Left cardiac atrium (tissue), 4 donors: Measurements from ENCODE around the gene TYW3. TPM values are rescaled to one million over a fixed set of nuclear protein-coding genes. Genes with fewer than 3 reads are reported as not detected.

Experiments
- ATAC-seq, 2 donors: fragments of 200-7000 bp; cut with Tn5 transposase; one replicate each; pipeline ENCODE4 v1.9.1; 2020; ENCODE audit warnings: mild to moderate bottlenecking in 2 of 2, moderate library complexity in 2 of 2
- DNase-seq: peaks from one replicate; pipeline ENCODE4 v3.0.0-alpha.2; 2020
- intact Hi-C, 2 donors: fragments of 100-400 bp; cut with DNase I; formaldehyde crosslinking; loops; one replicate each; pipeline versions ENCODE4 v1.14.1 to v1.15.1; 2022 to 2023
- total RNA-seq, 2 donors: library from RNA; stranded (reverse); fragmentation: NEBNext Ultra II Directional; extraction: Animal tissue kit (Norgen Biotek cat#: 25700); gene quantifications; one replicate each; pipeline ENCODE4 v1.2.1, GENCODE V29; 2021
- donor health status: DM: no; HTN: yes; CAD: no.
- donor health status: DM: no; HTN: yes; CAD: no; lungs with severe emphysema.
- donor health status: DM: yes; HTN: yes; CAD: no.
- donor health status: Dilated cardiomyopathy.

TYW3 gene
- total RNA-seq, 2 donors from 2014 or later = 20.9 to 21.1 TPM

DNA sequence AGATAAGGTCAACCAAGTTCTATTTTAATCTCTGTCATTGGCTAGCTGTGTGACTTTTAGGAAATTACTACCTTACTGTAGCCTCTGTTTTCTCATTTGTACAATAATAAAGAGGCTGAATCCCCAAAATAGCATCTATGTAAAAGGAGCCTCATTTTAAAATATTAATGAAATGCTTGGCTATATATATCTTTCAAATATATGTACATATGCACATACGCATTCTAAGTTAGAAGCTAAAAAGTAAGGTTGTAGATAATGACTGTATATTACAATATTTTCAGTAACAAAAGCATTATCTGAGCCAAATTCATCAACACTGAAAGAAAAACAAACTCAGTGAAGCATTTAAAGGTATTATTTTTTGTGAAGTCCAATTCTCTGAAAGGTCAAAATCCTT, 44.6 kb downstream of the TYW3 start:
- DNase-seq (no peak), ATAC-seq (no peak)
- intact Hi-C loops = loop anchor here in 1 of 2 donors (10.0 kb wide), 1 partner anchor 427 kb away; no protein-coding TSS in a partner anchor

DNA sequence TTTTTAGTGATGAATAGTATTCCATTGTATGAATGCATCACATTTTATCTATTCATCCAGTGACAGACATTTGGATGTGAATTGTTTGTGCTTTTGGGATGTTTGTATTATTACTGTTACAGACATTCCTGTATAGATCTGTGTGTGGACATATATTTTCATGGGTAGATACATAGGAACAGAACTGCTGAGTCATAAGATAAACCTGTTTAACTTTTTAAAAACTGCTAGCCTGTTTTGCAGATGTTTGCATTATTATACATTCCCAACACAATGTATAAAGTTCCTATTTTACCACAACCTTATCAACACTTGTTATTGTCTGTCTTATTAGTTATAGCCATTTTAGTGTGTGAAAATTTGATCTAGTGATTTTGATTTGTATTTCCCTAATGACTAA, 46.8 kb downstream of the TYW3 start:
- intact Hi-C loops = loop anchor here in 1 of 2 donors (10.0 kb wide), 1 partner anchor 425 kb away; no protein-coding TSS in a partner anchor
- DNase-seq (no peak), ATAC-seq (no peak)

DNA sequence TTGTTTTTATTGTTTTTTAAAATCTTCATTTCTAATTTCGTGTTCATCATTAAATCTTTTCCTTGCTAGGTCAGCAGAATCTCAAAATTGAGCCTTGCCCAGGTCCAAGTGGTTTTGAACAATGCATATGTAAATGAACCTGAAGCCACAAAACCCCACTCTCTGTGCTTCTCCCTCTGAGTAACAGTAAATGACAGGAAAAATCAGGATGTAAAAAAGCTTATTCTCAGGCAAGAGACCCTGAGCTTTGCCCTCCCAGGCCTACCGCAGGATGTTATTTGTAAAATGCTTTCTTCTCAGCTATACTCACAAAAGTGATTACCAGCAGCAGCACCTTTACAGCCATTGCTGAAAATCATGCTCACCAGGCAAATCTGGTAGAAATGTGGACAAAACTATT, 47.6 kb downstream of the TYW3 start:
- intact Hi-C loops = no loop called here
- ATAC-seq (no peak), DNase-seq (no peak)

DNA sequence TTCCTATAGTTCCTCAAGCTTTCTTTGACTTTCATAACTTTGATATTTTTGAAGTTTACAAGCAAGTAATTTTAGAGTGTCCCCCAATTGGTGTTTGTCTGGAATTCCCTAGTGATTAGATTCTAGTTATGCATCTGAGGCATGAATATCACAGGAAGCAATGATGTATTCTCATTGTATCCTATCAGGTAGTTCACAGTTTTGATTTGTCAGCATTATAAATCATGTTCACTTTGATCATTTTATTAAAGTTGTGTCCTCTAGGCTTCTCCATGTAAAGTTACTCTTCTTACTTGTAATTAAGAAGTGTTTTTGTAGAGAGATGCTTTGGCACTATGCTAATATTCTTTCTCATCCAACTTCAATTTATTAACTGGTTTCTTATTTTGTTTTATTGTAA, 53.0 kb downstream of the TYW3 start:
- intact Hi-C loops = no loop called here
- DNase-seq = no peak
- ATAC-seq = no peak

DNA sequence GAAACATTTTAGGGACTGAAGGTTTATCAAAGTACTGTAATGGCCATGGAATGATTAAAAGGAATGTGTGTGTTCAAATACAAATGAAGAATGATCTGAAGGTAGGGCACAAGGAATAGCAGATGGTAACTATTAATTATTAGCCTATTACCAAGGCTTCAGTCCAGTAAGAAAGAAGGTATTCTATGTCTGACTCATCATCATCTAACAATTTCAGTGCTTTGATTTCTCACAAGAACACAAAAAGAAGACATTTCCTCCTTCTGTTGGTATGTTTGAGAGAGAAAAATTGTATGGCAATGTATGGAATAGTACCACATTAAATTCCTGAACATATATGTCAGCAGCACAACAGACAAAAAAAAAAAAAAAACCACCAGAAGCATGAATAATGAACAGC, 57.5 kb downstream of the TYW3 start:
- DNase-seq (no peak), ATAC-seq (no peak)
- intact Hi-C loops = no loop called here

DNA sequence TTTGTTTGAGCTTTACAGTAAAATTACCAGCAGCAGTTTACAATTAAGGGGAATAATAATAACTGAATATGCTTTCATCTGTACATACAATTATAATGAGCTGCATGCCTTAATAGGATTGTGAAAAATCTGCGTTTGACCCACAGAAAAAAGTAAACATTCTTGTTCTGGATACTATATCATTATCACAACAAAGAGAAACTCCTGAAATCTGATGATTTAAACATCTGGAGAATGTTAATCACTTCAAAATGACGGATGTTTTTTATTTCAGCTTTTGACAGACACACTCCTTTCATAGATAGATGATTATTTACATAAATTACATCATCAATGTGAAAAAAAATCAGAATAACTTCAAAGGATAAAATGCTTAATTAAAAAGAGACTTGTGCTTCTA, 58.5 kb downstream of the TYW3 start:
- no peak for ATAC-seq

DNA sequence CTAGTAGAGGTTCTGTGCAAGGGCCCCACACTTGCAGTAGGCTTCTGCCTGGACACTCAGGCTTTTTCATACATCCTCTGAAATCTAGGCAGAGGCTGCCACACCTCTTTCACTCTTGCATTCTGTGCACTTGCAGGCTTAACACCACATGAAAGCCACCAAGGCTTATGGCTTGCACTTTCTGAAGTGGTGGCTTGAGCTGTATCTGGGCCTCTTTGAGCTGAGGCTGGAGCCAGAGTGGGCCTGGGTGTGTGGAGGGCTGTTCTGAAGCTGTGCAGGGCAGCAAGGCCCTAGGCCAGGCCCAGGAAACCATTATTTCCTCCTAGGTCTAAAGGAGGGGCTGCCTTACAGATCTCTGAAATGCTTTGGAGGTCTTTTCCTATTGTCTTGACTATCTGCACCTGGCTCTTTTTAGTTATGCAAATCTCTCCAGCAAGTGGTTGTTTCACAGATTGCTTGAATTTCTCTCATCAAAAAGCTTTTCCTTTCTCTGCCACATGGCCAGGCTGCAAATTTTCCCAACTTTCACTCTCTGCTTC, 66.2 kb downstream of the TYW3 start:
- intact Hi-C loops = no loop called here
- DNase-seq (no peak), ATAC-seq (no peak)

More for the DNA sequence above, 58.5 kb downstream of the TYW3 start:
- no peak for DNase-seq
- intact Hi-C loops = no loop called here

DNA sequence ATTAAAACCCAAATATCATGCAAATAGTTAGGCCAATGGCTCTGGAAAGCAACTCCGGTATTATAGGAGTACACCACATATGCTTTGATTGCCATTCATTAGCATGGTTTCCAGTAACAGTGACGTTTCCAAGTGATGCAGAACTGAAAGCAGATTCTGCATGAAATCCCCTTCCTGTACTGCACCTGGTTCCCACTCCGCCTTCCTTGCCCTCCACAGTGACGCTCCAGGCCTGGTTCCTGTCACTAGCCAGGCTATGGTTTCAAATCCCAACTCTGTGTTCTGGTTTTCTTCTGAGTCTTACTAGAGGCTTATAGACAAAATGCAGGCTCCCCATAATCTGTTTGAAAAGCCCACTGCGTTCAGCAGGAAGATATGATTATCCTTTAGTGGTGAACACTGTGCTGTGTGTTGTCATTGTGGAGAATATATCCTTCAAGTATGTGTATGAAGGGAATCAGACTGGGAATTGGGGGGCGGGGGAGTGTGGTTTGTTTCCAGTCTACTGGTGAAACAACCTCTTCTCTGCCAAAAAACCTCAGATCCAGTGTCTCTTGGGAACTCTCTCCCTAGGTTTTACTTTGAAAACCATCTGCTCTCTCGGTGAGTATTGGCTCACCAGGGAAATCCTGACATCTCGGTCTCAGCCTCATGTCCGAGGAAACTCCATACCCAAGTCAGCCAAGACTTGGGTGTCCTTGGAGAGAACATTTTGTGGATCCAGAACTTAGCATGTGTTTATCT, 78.7 kb downstream of the TYW3 start:
- no peak for DNase-seq
- ATAC-seq = no peak
- intact Hi-C loops = no loop called here

DNA sequence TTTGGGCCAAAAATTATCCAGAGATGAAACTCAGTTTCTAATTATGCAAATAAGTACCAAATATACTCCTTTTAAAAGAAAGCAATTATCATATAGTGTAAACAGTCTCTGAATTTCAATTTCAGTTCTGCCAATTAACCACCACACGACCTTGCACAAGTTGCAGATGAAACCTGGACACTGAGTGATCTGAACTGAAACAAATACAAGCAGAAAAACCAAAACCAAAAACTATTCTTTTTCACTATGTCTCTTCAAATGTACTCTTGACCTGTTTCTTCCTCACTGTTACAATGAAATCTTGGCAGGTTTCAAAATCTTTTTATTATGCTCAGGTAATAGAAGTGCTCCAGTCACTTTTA, 79.2 kb downstream of the TYW3 start:
- DNase-seq (no peak), ATAC-seq (no peak)
- intact Hi-C loops = no loop called here

Other genes starting within 250 kb of the TYW3 start
- not detected for gene LRRC53, start 220.5 kb upstream of the TYW3 start, total RNA-seq
- gene ERICH3, start 59.4 kb upstream of the TYW3 start, total RNA-seq = not detected
- 10 to 100 TPM; 23.6 to 35.5 TPM for gene CRYZ, start 102 bp upstream of the TYW3 start, total RNA-seq